HG02840 (cell line): Measurements from ENCODE around the gene PRDM2.
A peak's percentile ranks its signal among the peaks of the same experiment; 100 is the strongest.
"Not testable (repeated sequence)": the region's sequence is repeated elsewhere in the genome, so short reads cannot be mapped to it uniquely, and the experiment has no call there.

Source experiments
- ATAC-seq: cut with Tn5 transposase; IDR thresholded peaks from one replicate; pipeline ENCODE4 v1.9.1; 2021; ENCODE audit warnings: mild to moderate bottlenecking, moderate library complexity, moderate number of reproducible peaks; ENCODE audit not compliant: unreplicated experiment, low FRiP score

PRDM2 gene

DNA sequence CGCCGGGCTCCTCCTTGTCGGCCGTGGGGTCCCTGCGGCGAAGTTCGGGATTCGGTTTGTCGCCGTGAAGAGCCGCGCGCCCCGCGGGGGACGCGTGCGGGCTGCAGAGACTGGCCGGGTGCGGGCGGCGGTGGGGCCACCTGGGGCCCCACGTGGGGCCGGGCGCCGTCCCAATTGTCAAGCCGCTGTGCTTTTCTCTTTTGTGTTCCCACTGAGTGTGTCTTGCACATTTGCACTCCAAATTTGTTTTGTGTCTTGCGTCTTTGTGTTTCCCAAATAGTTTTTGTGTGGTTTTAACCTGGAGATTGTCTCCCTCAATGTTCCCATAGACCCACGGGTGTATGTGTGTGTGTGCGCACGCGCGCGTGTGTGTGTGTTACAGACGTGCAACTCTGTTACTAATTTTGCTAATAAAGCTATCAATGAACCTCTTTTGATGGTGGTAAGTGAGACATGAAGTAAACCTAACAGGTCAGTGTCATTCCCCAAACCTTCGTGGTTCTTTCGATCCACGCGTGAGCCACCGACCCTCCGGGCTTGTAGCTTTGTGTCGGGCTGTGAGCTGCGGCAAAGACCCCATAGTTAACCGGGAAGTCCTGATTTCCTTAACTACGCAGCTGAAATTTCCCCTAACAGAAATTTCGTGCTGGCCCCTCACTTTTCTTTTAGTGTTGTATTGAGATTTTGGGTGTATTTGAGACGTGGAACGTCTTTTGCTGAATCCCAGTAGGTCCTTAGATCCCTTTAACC is 708 bp downstream of the PRDM2 start:
- peak; percentile 39 for ATAC-seq

DNA sequence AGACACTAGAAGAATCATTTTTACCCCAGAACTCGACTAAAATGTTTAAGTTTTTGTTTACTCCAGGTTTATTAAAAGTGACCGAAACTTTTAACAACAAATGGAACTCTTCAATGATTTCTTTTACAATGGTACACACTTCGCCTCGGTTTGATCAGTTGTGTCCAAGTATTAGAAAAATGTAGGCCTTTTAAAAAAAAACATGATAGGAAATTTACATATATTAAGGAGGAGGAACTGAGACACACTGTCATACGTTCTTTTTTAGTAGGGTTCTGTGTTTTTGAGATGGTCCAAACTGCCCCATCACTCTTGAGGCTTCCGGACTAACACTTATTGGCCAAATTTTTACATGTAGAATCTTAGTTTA is 1.3 kb downstream of the PRDM2 start:
- ATAC-seq: no peak

DNA sequence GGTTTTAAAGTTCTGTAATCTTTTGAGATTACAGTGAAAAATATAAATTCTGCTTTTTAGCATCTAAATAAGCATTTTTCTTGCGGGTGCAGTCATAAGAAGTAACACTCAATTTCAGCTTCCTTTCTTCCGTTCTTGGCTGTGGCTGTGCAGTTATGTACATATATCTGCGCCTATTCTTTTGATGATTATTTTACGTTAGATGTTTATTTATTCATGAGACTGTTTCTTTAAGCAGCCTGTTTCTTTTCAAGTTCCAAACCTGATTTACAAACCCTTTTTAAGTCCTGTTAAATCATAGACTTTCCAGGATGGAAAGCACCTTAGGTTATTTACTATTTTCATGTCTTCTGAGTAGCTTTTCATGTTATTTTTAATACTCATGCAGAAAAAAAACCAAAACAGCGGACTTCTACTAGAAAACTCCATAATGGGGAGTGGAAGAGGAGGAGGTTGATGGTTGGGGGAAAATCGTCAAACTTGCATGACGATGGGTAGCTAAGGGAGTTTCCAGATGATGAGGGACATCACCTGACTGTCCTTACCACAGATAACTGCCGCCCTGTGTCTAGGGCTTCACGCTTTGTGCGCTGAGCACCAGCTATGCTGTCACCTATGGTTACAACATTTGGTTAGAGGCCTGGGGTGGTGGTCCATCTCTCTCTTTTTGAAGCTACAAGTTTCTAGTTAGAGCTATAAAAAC is 2.6 kb downstream of the PRDM2 start:
- peak; percentile 63 for ATAC-seq

DNA sequence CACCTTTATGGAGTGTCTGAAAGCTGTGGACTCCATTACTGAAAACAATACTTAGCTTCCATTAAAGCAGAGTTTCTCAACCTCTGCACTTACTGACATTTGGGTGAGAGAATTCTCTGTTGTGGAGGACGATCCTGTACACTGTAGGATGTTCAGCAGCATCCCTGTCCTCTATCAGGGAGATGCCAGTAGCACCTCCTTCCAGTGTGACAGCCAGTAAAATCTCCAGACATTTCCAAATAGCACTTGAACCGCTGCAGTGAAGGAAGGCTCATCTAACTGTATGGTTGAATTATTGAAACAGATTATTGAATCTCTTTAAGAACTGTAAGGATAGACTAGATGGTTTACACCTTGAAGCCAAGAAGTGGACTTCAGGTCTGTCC is 3.1 kb downstream of the PRDM2 start:
- ATAC-seq: no peak

DNA sequence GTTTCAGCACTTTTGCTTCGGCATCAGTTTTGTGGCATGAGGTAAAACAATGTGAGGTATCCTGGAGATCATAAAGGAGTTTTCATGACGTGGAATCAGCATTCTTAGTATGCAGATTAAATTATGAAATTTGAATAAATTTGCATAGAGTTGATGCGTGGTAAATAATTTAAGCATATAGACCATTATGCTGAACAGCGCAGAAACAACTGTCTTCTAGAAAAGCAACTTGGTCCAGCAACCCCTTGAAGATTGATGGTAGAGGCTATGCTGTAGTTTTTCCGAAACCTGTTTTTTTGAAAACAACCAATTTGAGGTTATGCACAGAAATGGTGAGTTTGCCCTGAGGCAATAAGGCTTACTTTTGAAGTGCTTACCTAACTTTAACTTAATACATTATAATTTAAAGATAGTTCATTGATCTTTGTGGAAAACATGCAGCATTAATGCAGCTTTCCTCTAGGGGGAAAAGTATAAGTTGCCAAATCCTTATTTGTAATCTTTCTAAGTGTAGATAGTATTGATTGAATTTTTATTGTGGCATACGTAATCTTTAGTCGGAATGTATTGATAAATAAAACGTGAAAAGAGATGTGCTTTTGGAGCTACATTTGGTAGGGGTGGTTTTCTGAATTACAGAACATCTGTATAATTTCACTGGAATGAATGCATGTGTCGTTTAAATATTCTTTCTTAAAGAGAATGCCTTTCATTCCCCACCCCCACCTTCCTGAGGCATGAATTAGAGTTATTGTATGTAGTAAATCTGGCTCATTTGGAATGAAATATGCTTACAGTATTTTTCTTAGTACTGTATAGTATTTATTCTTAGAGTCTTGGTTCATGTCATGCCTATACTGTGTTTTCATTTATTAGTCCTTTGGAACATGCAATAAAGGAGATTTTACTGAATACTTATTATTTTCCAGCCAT is 3.8 kb downstream of the PRDM2 start:
- ATAC-seq: no peak

DNA sequence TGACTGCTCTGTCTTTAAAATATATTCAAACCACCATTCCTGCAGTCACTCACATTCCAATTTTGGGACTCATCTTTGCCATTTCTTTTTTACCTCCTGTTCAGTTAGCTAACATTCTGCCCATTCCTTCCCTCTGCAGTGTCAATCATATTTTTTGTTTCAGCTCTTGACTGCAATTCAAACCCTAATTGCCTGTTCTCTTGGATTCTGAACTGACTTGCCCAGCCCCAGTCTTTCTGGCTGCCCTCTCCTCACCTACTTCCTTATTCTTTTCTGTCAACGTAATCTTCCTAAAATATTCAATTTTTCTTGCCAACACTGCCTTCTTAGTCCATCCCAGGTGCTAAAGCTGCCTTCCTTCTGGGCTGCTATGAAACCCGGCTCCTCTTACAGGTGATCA is 6.1 kb downstream of the PRDM2 start:
- no peak for ATAC-seq

DNA sequence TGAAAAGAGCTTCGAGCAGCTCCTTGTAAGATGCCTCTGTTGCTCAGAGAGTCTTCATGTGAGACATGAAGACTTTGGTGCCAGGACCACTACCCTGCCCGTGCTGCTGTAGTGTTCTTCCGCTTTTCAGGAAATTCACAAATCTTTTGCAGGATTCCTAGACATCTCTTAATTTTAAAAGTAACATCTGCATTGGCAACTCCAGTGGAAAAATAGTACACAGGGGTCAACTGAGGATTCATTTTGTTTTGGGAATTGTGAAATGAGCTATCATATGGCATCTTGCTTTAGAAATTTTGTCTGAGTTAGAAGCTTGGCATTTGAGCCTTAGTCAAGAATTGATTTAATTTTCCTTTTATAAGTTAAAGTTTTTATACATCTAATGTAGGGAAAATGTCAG is 7.2 kb downstream of the PRDM2 start:
- no peak for ATAC-seq

DNA sequence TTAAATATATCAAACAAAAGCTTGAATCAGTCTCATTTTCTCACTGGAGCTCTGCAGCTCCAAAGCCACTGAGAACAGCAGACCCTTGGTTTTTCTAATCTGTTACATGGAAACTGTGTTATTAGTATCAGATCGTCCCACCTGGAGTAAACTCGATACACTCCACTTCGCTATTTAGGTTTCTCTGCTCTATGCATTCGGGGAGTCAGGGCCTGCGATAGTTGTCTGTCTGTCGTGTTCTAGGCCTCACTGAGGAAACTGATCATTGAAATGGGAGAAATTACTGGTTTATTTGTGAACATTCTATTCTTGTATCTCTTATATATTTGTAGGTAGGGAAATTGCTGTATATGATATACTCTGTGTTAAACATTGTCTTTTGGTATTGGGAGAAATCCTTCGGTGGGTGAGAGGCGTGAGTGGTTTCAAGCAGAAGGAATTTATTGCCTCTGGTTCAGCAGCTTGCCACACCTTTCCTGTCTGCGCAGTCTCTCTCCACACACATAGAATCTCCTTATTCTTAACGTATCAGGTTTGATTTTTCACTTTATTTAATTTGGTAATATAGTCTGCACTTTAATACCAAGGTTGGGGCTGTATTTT is 8.5 kb downstream of the PRDM2 start:
- no peak for ATAC-seq

DNA sequence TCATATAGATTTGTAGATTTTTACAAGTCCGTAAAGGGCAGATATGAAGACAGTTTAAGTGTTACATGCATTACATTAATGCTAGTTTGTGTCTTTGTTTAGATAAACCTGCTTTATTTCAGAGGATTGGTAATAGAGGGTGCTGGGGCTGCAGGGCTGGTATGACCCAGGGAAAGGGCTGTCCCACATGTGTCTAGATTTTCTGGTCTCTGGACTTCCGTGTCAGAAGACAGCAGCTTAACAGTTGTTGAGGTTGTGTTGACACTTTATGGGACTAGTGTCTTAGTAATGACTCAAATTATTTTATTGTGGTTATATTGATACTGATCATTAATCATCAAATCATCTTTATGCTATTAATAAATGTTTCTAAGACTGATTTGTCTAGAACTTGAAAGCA is 10.1 kb downstream of the PRDM2 start:
- no peak for ATAC-seq

DNA sequence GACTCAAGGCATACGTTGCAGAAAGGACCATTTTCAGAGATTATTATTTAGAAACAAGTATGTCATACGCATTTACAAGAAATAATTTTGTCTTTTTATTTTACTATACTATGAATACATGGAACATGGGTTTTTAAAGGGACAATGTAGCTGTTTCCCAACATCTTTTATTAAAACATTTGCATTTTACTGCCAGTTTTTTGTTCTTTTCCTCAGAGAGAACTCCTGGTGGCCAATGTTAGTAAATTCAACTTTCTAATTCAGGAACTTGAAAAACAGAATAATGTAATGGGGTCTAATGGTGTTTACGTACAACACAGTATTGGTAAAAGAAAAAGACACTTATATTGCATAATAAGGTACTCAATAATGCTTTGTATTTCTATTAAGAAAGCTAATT is 14.9 kb downstream of the PRDM2 start:
- ATAC-seq: no peak

DNA sequence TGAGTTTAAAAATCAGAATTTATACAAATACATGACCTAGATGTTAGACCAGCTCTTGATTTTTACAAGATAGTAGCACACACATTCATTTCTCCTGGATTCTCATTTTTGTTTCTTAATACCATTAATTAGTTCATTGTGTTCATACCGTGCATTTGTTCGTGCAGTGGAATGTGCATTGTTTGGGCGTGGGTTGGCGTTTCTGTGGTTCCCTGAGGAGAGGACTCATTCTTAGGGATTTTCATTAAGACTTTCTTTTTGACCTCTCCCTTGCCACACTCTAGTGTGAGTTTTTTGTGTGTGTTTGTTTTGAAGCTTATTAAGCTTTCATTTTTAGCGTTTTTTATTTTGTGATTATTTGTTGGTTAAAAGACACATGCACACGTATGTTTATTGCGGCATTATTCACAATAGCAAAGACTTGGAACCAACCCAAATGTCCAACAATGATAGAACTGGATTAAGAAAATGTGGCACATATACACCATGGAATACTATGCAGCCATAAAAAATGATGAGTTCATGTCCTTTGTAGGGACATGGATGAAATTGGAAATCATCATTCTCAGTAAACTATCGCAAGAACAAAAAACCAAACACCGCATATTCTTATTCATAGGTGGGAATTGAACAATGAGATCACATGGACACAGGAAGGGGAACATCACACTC is 15.8 kb downstream of the PRDM2 start:
- ATAC-seq: not testable (repeated sequence)

DNA sequence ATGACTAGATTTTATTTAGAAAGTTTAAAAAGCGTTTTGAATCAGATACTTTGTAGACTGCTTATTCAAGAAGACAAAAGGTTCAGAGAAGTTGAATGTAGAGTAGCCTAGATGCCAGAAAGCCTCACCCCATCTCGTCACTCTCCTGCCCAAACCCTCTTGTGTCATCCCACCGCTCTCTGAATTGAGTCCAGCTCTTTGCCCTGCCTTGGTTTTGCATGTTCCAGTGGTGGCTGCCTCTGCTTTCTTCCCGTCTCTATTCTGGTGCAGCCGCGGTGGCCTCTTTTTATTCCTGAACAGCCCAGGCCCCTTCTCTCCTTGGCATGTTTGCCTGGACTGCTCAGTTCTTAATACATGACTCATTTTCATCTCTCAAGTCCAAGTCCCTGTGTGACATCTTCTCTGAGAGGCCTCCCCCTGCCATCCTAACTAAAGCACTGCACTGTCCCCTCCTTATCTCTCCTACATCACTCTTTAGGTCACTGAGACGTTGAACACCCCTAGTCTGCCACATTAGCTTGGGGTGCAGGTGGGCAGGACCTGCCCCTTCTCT is 22.9 kb downstream of the PRDM2 start:
- ATAC-seq: no peak

DNA sequence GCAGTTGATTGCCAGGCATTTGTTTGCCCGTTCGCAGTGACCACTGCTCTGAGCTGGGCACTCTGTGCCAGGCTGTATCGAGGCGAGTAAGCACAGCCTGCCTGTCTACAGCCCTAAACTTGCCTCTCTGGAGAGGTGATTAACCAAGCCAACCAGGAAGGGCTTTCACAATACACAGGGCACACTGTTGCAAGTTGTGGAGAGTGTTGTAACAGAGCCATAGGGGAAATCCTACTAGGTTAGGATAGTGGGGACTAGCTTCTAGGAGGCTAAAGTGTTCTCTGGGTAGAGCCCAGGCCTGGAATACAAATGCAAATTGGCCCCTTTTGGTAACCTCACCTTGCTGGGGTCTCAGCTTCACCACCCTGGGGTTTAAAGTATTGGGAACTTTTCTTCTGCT is 23.8 kb downstream of the PRDM2 start:
- ATAC-seq: no peak

DNA sequence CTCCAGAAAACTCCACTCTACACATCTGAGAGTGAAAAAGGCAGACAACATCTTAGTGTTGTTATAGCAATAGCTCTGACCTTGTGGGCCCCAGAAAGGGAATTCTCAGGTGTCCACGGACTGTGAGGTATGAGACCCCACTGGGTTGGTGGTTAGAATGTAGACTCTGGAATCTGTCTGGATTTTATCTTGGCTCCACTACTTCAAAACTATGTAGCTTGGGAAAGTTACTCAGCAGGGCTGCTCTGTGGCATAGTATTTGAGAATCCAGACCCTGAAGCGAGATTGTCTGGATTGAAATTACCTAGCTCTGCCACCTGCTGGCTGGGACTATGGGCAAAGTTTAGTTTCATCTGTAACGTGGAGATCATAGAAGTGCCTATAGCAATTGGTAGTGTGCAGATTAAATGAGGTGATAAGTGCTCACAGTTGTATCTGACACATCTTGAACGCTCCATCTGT is 25.8 kb downstream of the PRDM2 start:
- no peak for ATAC-seq

DNA sequence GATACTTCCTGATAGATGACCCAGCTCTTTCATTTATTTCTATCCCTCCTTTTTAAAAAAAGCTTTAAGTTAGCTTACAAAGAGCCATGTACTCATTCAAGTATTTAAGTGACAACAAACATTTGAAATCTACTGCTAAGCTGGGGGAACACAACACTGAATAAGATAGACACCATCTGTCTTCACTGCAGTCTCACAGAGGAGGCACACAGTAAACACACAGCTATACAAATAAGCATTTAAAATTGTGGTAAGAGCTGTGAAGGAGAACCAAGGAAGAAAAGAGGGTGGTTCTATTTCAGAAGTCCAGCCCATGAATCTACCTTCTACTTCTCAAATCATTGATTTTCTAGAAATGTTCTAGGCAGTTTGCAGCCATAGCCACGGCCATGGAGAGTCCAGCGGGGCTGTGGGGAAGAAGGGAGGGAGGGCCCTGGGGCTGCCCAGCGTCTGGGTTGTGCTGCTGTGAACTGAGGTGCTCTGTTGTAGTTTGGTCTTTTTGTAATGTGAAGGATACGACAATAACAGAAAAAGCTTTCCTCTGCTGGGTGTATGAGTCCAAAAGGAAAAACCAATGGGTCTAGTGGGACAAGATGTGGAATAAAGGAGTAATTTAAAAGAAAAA is 28.2 kb downstream of the PRDM2 start:
- ATAC-seq: no peak

DNA sequence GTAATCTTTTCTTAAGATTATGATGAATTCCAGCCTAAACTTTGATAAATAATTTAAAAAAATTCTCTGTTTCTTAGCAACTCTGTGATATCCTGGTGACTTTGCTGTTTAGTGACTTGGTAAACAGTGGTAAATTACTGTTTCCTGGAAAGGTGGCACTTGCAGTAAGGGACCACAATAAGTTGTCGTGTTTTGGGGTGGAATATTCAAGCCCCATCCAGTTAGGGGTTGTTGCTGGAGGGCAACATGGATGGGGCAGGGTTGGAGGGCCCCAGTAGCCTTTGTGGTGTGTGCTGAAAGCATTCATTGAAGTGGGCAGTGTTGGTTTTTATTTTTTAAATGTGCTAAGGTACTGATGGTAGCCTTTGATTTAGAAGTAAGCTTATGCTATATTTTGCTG is 30.3 kb downstream of the PRDM2 start:
- ATAC-seq: no peak

DNA sequence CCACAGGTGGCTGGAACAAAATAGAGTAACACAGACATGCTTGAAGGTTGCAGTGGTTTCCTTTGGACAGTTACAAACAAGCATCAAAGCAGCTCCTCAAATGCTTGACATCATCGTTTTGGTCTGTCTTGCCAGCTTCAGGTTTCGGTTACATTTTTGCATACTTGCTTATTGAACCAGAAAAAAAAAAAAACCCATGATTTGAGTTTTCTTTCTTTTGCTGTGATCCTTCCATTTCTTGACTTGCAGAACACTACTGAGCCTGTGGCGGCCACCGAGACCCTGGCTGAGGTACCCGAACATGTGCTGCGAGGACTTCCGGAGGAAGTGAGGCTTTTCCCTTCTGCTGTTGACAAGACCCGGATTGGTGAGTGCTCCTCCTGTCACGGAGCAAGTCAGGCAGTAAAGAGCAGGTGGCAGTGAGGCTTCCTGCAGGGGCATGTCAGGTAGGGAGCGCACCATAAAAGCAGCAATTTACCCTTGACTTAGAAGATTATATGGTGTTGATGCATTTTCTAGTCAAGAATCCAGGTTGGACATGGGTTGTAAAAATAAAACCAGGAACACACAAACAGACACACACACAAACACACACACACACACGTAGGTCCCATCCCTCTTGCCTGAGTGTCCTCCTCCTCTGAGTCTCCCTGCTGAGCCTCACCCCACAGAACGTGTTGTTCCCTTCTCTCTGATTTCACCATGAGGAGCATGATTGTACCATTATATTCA is 30.9 kb downstream of the PRDM2 start:
- peak; percentile 92 for ATAC-seq

DNA sequence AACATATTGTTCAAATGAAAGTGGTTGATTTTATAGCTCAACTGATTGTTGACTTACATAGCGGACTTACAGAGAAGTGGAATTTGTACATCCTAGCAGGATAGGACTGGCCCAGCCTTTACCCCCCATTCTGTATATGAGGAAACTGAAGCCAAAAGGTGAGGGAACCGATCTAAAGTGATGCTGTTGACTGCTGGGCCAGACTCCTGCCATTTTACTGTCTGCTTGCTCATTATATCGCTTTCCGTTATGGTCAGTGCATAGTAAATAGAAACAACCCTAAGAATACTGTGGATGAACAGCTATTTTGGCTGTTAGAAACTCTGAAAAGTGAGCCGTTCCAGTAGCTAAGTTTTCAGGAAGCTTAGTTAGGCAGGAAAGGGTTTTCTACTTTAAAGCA is 31.9 kb downstream of the PRDM2 start:
- ATAC-seq: no peak
